ENCODE results near the gene NOC3L. TPM values are rescaled to one million over a fixed set of nuclear protein-coding genes. Genes with fewer than 3 reads are reported as not detected.

The NOC3L gene
- total RNA-seq, 2 donors from 2014 or later = 15.6 to 15.8 TPM

GRCh38 chr10:94361171-94361794, 1.5 kb downstream of the NOC3L start:
- H3K4me3 ChIP-seq = no peak overlapping the region
- no peaks in the 10 kb centered on the region for H3K4me1 ChIP-seq (replicated peaks)
- H3K9me3 ChIP-seq = no peaks in the 10 kb centered on the region
- DNase-seq (ENCODE audit: low spot score) = peak; percentile 56
- no peaks in the 10 kb centered on the region for H3K27me3 ChIP-seq (replicated peaks; ENCODE audit: insufficient read depth)
- H3K36me3 ChIP-seq = no peaks in the 10 kb centered on the region
- TF ChIP-seq CTCF (IDR thresholded peaks at IDR 0.05) (no peak), POLR2AphosphoS5 (IDR thresholded peaks at IDR 0.05) (peak; percentile 40)
- no peak overlapping the region for H3K27ac ChIP-seq
- intact Hi-C loops (cut with DNase I) = loop anchor here (2.0 to 10.0 kb wide), 2 partner anchors 42 to 84 kb away; partner anchors contain the start of gene TBC1D12
- 72% methylated on average over 4 of the region's 4 CpGs for WGBS

- TF ChIP-seq POLR2AphosphoS5 (IDR thresholded peaks at IDR 0.05) (no peak), POLR2A (IDR thresholded peaks at IDR 0.05) (no peak), CTCF (IDR thresholded peaks at IDR 0.05) (no peak)
- H3K27ac ChIP-seq = no peak overlapping the region
- no peaks in the 10 kb centered on the region for H3K27me3 ChIP-seq (replicated peaks; ENCODE audit: insufficient read depth)
- H3K9me3 ChIP-seq = no peaks in the 10 kb centered on the region
- WGBS = 41% methylated on average over 2 of the region's 2 CpGs
- no peak for DNase-seq (ENCODE audit: low spot score)
- intact Hi-C loops (cut with DNase I) = no loop called here
- no peaks in the 10 kb centered on the region for H3K4me1 ChIP-seq (replicated peaks)
- H3K36me3 ChIP-seq = peaks cover 0 to under 1% of the 10 kb centered on the region in 2 donors
- H3K4me3 ChIP-seq = no peak overlapping the region
Measured at GRCh38 chr10:94358480-94358879, 4.3 kb downstream of the NOC3L start.

- Histone ChIP-seq H3K36me3 (peaks cover 0 to 5% of the 10 kb centered on the region in 2 donors), H3K27ac (no peak overlapping the region), H3K4me1 (replicated peaks) (no peaks in the 10 kb centered on the region), H3K9me3 (no peaks in the 10 kb centered on the region), H3K4me3 (no peak overlapping the region), H3K27me3 (replicated peaks; ENCODE audit: insufficient read depth) (no peaks in the 10 kb centered on the region)
- 93% methylated on average over 3 of the region's 3 CpGs for WGBS
- intact Hi-C loops (cut with DNase I) = no loop called here
- DNase-seq (ENCODE audit: low spot score) = no peak
- TF ChIP-seq POLR2AphosphoS5 (IDR thresholded peaks at IDR 0.05) (no peak), CTCF (IDR thresholded peaks at IDR 0.05) (no peak), POLR2A (IDR thresholded peaks at IDR 0.05) (no peak)
Measured at GRCh38 chr10:94357193-94357592, 5.5 kb downstream of the NOC3L start.

GRCh38 chr10:94355841-94356240, 6.9 kb downstream of the NOC3L start:
- WGBS = 91% methylated on average over 2 of the region's 2 CpGs
- peaks cover 0 to 5% of the 10 kb centered on the region in 2 donors for H3K36me3 ChIP-seq

More at GRCh38 chr10:94355841-94356240, 6.9 kb downstream of the NOC3L start:
- Histone ChIP-seq H3K4me1 (replicated peaks) (no peaks in the 10 kb centered on the region), H3K4me3 (no peak overlapping the region), H3K9me3 (no peaks in the 10 kb centered on the region), H3K27ac (no peak overlapping the region), H3K27me3 (replicated peaks; ENCODE audit: insufficient read depth) (no peaks in the 10 kb centered on the region)
- intact Hi-C loops (cut with DNase I) = no loop called here
- no peak for DNase-seq (ENCODE audit: low spot score)
- no peak for TF ChIP-seq POLR2A (IDR thresholded peaks at IDR 0.05)
- TF ChIP-seq CTCF (IDR thresholded peaks at IDR 0.05) = no peak
- TF ChIP-seq POLR2AphosphoS5 (IDR thresholded peaks at IDR 0.05) = no peak

Data from prostate gland (tissue), 2 donors.